Gastroesophageal sphincter (tissue), 4 donors: Measurements from ENCODE around the gene ZBTB4. TPM values are rescaled to one million over a fixed set of nuclear protein-coding genes. Genes with fewer than 3 reads are reported as not detected.

Experiments
- ATAC-seq: fragments of 150-250 bp; one replicate; pipeline ENCODE4 v1.9.1; 2016; ENCODE audit warnings: mild to moderate bottlenecking, moderate library complexity
- H3K27ac ChIP-seq, 4 donors: fragments of 200-600 bp; sonication (generic) in 3 of 4; 1 replicate in 3 of 4; 2 replicates in 1 of 4; pipeline ENCODE4 v1.5.1; 2016 to 2019
- H3K27me3 ChIP-seq: fragments of 200-600 bp; sonication (generic); one replicate; pipeline ENCODE4 v1.5.1; 2019
- H3K36me3 ChIP-seq, 2 donors: fragments of 200-600 bp; sonication (generic); one replicate each; pipeline ENCODE4 v1.5.1; 2019; ENCODE audit warnings: control low read depth in 1 of 2
- H3K4me1 ChIP-seq, 3 donors: fragments of 200-600 bp; sonication (generic); 1 replicate in 2 of 3; 2 replicates in 1 of 3; pipeline ENCODE4 v1.5.1; 2016 to 2019; ENCODE audit warnings: control low read depth in 2 of 3
- H3K4me3 ChIP-seq, 2 donors: fragments of 200-600 bp; sonication (generic); one replicate each; pipeline ENCODE4 v1.5.1; 2019; ENCODE audit warnings: mild to moderate bottlenecking in 1 of 2, moderate library complexity in 1 of 2
- H3K9me3 ChIP-seq, 3 donors: fragments of 200-600 bp; sonication (generic); one replicate each; pipeline ENCODE4 v1.5.1; 2017 to 2019; ENCODE audit warnings: control low read depth in 2 of 3
- CTCF ChIP-seq, 4 experiments: fragments of 200-600 bp in 2 of 4; fragments of 450-650 bp in 2 of 4; sonication (generic) in 1 of 4; IDR thresholded peaks; one replicate each; pipeline ENCODE4 v1.5.1; 2017 to 2019; ENCODE audit warnings: antibody characterized with exemption in 4 of 4, mild to moderate bottlenecking in 2 of 4, moderate library complexity in 2 of 4
- EP300 ChIP-seq: sonication (generic); formaldehyde crosslinking; IDR thresholded peaks from one replicate; pipeline ENCODE4 v1.6.1; 2017; ENCODE audit warnings: antibody characterized with exemption, mild to moderate bottlenecking
- POLR2A ChIP-seq, 2 donors: fragments of 450-650 bp; IDR thresholded peaks; one replicate each; pipeline ENCODE4 v1.6.1; 2017; ENCODE audit warnings: antibody characterized with exemption in 2 of 2, mild to moderate bottlenecking in 2 of 2, moderate library complexity in 1 of 2
- POLR2AphosphoS5 ChIP-seq: sonication (generic); formaldehyde crosslinking; IDR thresholded peaks from one replicate; pipeline ENCODE4 v1.6.1; 2017; ENCODE audit warnings: antibody characterized with exemption
- WGBS, 2 donors: methylation state at CpG; one replicate each; pipeline ENCODE4 v1.1.5; 2018; ENCODE audit warnings: low coverage in 1 of 2; 5-methylcytosine and 5-hydroxymethylcytosine counted together
- total RNA-seq, 4 donors: library from RNA; depleted of rRNA; stranded (reverse); fragments of >200 nt; gene quantifications; one replicate each; pipeline ENCODE4 v1.1.0, GENCODE V29; 2016

Gene ZBTB4
- total RNA-seq, 4 donors from 2014 or later: 68.4 to 115 (median 80.2) TPM

DNA sequence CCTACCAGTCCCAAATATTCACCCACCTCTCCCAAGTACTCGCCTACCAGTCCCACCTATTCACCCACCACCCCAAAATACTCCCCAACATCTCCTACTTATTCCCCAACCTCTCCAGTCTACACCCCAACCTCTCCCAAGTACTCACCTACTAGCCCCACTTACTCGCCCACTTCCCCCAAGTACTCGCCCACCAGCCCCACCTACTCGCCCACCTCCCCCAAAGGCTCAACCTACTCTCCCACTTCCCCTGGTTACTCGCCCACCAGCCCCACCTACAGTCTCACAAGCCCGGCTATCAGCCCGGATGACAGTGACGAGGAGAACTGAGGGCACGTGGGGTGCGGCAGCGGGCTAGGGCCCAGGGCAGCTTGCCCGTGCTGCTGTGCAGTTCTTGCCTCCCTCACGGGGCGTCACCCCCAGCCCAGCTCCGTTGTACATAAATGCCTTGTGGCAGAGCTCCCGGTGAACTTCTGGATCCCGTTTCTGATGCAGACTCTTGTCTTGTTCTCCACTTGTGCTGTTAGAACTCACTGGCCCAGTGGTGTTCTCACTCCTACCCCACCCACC lies 34.5 kb upstream of the ZBTB4 start:
- WGBS, 2 donors: 71 to 74% methylated on average over 6 to 9 of the region's 17 CpGs
- no peak for TF ChIP-seq POLR2A (IDR thresholded peaks at IDR 0.05)
- TF ChIP-seq POLR2AphosphoS5: no peak
- TF ChIP-seq CTCF (IDR thresholded peaks at IDR 0.05): no peak
- TF ChIP-seq EP300: no peak
- H3K4me3 ChIP-seq: no peak overlapping the region
- no peak for ATAC-seq
- peaks cover 0 to 58% of the 10 kb centered on the region in 2 donors for H3K36me3 ChIP-seq
- no peaks in the 10 kb centered on the region for H3K27me3 ChIP-seq
- peaks cover 0 to 6% (median 0%) of the 10 kb centered on the region in 3 donors for H3K4me1 ChIP-seq
- H3K27ac ChIP-seq: no peak overlapping the region
- H3K9me3 ChIP-seq: no peaks in the 10 kb centered on the region

GRCh38 chr17:7512824-7513540 lies 33.6 kb upstream of the ZBTB4 start:
- Histone ChIP-seq H3K4me1 (peaks cover 0 to 6% (median 0%) of the 10 kb centered on the region in 3 donors), H3K36me3 (peaks cover 0 to 67% of the 10 kb centered on the region in 2 donors)
- 84 to 88% methylated on average over 17 to 20 of the region's 20 CpGs for WGBS, 2 donors

GRCh38 chr17:7512105-7512504 lies 32.7 kb upstream of the ZBTB4 start:
- Histone ChIP-seq H3K4me3 (no peak overlapping the region), H3K27me3 (no peaks in the 10 kb centered on the region), H3K27ac (no peak overlapping the region), H3K36me3 (peaks cover 0 to 76% of the 10 kb centered on the region in 2 donors), H3K4me1 (peaks cover 0 to 6% (median 0%) of the 10 kb centered on the region in 3 donors), H3K9me3 (no peaks in the 10 kb centered on the region)
- WGBS, 2 donors: 70 to 100% methylated on average over 2 of the region's 15 CpGs
- TF ChIP-seq POLR2A (IDR thresholded peaks at IDR 0.05) (no peak), EP300 (no peak), POLR2AphosphoS5 (no peak), CTCF (IDR thresholded peaks at IDR 0.05) (no peak)
- no peak for ATAC-seq

More at GRCh38 chr17:7512824-7513540, 33.6 kb upstream of the ZBTB4 start:
- Histone ChIP-seq H3K9me3 (no peaks in the 10 kb centered on the region), H3K4me3 (no peak overlapping the region), H3K27me3 (no peaks in the 10 kb centered on the region), H3K27ac (no peak overlapping the region)
- TF ChIP-seq POLR2A (IDR thresholded peaks at IDR 0.05) (no peak), CTCF (IDR thresholded peaks at IDR 0.05) (no peak), EP300 (no peak), POLR2AphosphoS5 (no peak)
- ATAC-seq: no peak

GRCh38 chr17:7511108-7511507 lies 31.7 kb upstream of the ZBTB4 start:
- Histone ChIP-seq H3K4me3 (no peak overlapping the region), H3K27ac (no peak overlapping the region), H3K4me1 (peaks cover 0 to 6% (median 0%) of the 10 kb centered on the region in 3 donors), H3K36me3 (peaks cover 0 to 86% of the 10 kb centered on the region in 2 donors), H3K27me3 (no peaks in the 10 kb centered on the region), H3K9me3 (no peaks in the 10 kb centered on the region)
- ATAC-seq: no peak
- 47% methylated on average over 3 of the region's 10 CpGs; no CpG with 5 or more reads in 1 of the 2 donors for WGBS, 2 donors
- TF ChIP-seq POLR2A (IDR thresholded peaks at IDR 0.05) (no peak), POLR2AphosphoS5 (no peak), CTCF (IDR thresholded peaks at IDR 0.05) (no peak), EP300 (no peak)
